Astrocyte of the cerebellum (primary cell): ENCODE data around the gene ORAI1.
"Not testable (repeated sequence)": the region's sequence is repeated elsewhere in the genome, so short reads cannot be mapped to it uniquely, and the experiment has no call there.

Experiments
- DNase-seq: peaks from one replicate; pipeline ENCODE4 v3.0.0-alpha.2; 2011; ENCODE audit warnings: low read depth
- H3K4me3 ChIP-seq: 2 replicates; pipeline ENCODE4 v1.5.1; 2011; ENCODE audit warnings: mild to moderate bottlenecking, low read depth, low read length, moderate library complexity
- CTCF ChIP-seq: IDR thresholded peaks from 2 replicates; pipeline ENCODE4 v1.5.1; 2012; ENCODE audit warnings: low read length, low read depth, moderate library complexity, mild to moderate bottlenecking; ENCODE audit errors: missing control alignments
- in situ Hi-C: cut with HindIII; loops from 2 replicates; pipeline ENCODE4 v1.10.0; 2017; ENCODE audit warnings: low sequenced_read_pairs

Gene ORAI1

GRCh38 chr12:121579981-121580868 lies 46.1 kb upstream of the ORAI1 start:
- in situ Hi-C loops = loop anchor here (5.0 kb wide), 1 partner anchor 83 kb away; no protein-coding TSS in a partner anchor
- no peak for DNase-seq
- TF ChIP-seq CTCF = no peak

GRCh38 chr12:121580959-121581685 lies 45.2 kb upstream of the ORAI1 start, which contains the start of gene KDM2B:
TSS of gene KDM2B (minus strand) at chr12:121581023. CDS start at chr12:121580911, 112 bp downstream.
- DNase-seq = no peak
- in situ Hi-C loops = no loop called here
- peak within 1 kb of the TSS; percentile 38 for H3K4me3 ChIP-seq
- TF ChIP-seq CTCF = no peak

More at GRCh38 chr12:121579981-121580868, 46.1 kb upstream of the ORAI1 start:
- H3K4me3 ChIP-seq = peak overlapping the region; percentile 38

GRCh38 chr12:121581686-121582429 lies 44.5 kb upstream of the ORAI1 start:
- H3K4me3 ChIP-seq = peak overlapping the region; percentile 38
- in situ Hi-C loops = no loop called here
- no peak for DNase-seq
- TF ChIP-seq CTCF = no peak

- in situ Hi-C loops = no loop called here
- H3K4me3 ChIP-seq = no peak overlapping the region
- no peak for DNase-seq
Measured at GRCh38 chr12:121582583-121583333, 43.6 kb upstream of the ORAI1 start.

GRCh38 chr12:121583334-121583661 lies 43.0 kb upstream of the ORAI1 start:
- DNase-seq, H3K4me3 ChIP-seq, in situ Hi-C loops: not testable (repeated sequence)

More at GRCh38 chr12:121582583-121583333, 43.6 kb upstream of the ORAI1 start:
- TF ChIP-seq CTCF = no peak

- H3K4me3 ChIP-seq, in situ Hi-C loops, DNase-seq: not testable (repeated sequence)
Measured at GRCh38 chr12:121584885-121585284, 41.4 kb upstream of the ORAI1 start.

GRCh38 chr12:121590476-121591143 lies 35.7 kb upstream of the ORAI1 start:
- in situ Hi-C loops = no loop called here
- peak overlapping the region; percentile 9 for H3K4me3 ChIP-seq
- no peak for TF ChIP-seq CTCF
- no peak for DNase-seq
